Thoracic aorta (tissue), 2 donors: Measurements from ENCODE around the gene GALNT4. TPM values are rescaled to one million over a fixed set of nuclear protein-coding genes. Genes with fewer than 3 reads are reported as not detected.

Experiments
- ATAC-seq: fragments of 150-250 bp; one replicate; pipeline ENCODE4 v1.8.0; 2017; ENCODE audit warnings: low read depth; ENCODE audit not compliant: insufficient number of reproducible peaks, low FRiP score
- DNase-seq: peaks from one replicate; pipeline ENCODE4 v3.0.0-alpha.2; 2020; ENCODE audit warnings: low spot score
- H3K27ac ChIP-seq, 2 donors: fragments of 200-600 bp; sonication (generic); 1 replicate in 1 of 2; 2 replicates in 1 of 2; pipeline ENCODE4 v1.5.1; 2016; ENCODE audit warnings: mild to moderate bottlenecking in 2 of 2, moderate library complexity in 2 of 2
- H3K27me3 ChIP-seq: fragments of 200-600 bp; sonication (generic); replicated peaks from 2 replicates; pipeline ENCODE4 v1.6.0; 2016; ENCODE audit warnings: mild to moderate bottlenecking; ENCODE audit not compliant: insufficient read depth
- H3K36me3 ChIP-seq: fragments of 200-600 bp; sonication (generic); one replicate; pipeline ENCODE4 v1.5.1; 2016
- H3K4me1 ChIP-seq, 2 donors: fragments of 200-600 bp; sonication (generic); 1 replicate in 1 of 2; 2 replicates in 1 of 2; pipeline versions ENCODE4 v1.5.1 to v1.6.0; 2016; ENCODE audit warnings: low read depth in 2 of 2, mild to moderate bottlenecking in 1 of 2; ENCODE audit not compliant: control insufficient read depth in 1 of 2
- H3K4me3 ChIP-seq: fragments of 200-600 bp; sonication (generic); 2 replicates; pipeline ENCODE4 v1.5.1; 2016; ENCODE audit warnings: mild to moderate bottlenecking
- H3K9me3 ChIP-seq: fragments of 200-600 bp; sonication (generic); 2 replicates; pipeline ENCODE4 v1.5.1; 2016
- CTCF ChIP-seq: fragments of 200-600 bp; sonication (generic); IDR thresholded peaks from one replicate; pipeline ENCODE4 v1.5.1; 2019; ENCODE audit warnings: antibody characterized with exemption
- total RNA-seq, 2 donors: library from RNA; depleted of rRNA; stranded (reverse); fragments of >200 nt; gene quantifications; one replicate each; pipeline versions ENCODE4 v1.1.0 to v1.2.3, GENCODE V29; 2016

GALNT4 gene
- 10 to 100 TPM in 1 of 2 donors, 1 to 10 TPM in 1; 6.9 to 14.3 TPM for total RNA-seq

DNA sequence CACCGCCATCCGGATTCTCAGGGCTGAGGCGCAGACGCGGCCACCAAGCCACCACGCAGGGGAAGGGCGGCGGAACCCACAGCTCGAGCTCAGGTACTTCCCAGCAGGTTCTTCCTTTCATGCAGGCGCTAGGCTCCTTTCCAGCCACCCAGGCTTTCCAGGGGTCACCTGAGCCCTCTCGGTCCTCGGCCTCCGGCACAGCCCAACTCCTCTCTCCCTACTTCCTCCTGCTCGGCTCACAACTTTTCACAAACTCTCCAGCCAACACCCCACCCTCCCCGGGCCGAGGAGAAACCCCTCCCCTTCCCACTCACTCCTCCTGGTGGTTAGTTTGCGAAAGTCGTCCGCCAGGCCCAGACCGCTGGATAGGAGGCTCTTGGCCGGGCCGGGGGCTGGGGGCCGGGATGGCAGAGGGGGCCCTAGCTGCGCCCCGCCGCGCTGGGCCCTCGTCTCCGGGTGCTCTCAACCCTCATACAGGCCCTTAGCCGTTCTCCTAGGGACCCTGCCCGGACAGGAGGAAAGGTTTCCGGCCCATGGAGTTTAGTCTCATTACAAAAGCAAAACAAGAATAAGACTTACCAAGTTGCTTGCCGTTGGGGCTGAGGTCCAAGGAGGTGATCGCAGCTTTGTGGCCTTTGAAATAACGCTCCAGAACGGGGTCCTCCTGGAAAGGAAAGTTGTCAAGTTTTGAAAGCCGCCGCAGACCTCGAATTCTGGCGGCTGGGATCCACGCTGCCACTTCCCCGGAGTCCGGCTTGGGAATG lies at the start of gene GALNT4:
GALNT4 (minus strand) TSS at position 256 of the 764 bp plus-strand sequence; CDS start at position 9, 247 bp downstream.
- TF ChIP-seq CTCF: peak; percentile 80
- ATAC-seq (peak; percentile 88), DNase-seq (peak; percentile 56)
- Histone ChIP-seq H3K4me3 (peak within 1 kb of the TSS; percentile 81), H3K36me3 (no peaks in the 10 kb centered on the region), H3K4me1 (peaks cover 33 to 43% of the 10 kb centered on the region in 2 donors), H3K27ac (peak within 1 kb of the TSS; percentile 89 to 96), H3K9me3 (no peaks in the 10 kb centered on the region), H3K27me3 (no peaks in the 10 kb centered on the region)

GRCh38 chr12:89573051-89573810 lies 48.6 kb upstream of the GALNT4 start:
- Histone ChIP-seq H3K9me3 (no peaks in the 10 kb centered on the region), H3K36me3 (no peaks in the 10 kb centered on the region), H3K27me3 (no peaks in the 10 kb centered on the region), H3K4me3 (no peak overlapping the region), H3K4me1 (no peaks in the 10 kb centered on the region), H3K27ac (no peak overlapping the region)
- no peak for TF ChIP-seq CTCF
- no peak for DNase-seq
- ATAC-seq: no peak

DNA sequence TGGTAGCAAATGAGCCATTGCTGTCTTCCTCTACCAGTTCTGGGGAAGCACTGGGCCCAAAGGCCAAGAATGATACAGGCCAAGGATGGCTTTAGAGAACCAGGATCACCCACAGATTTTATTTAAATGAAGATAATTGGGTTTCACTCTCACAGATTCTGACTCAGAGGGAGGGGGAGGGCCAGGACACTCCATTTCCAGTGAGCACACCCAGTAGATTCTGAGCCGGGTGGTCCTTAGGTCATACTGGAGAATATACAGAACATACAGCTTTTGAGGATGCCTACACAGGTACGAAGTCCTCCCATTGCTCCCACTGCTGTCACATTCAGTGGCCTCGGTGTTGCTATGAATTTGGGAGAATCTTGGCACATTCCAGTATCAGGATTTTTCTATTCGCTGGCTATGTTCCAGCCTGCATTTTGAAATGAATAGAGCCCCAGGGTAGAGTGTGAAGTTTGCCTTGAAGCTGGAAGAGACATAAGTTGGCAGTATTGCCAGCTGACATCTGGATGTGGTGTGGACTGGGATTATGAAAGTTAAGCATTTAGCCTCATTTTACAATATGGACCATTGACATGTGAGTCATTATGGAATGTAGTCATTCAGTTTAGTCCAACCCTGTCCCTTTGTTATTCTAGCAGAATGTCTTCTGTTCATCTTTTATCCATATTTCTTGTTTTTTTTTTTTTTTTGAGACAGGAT lies 47.0 kb upstream of the GALNT4 start:
- Histone ChIP-seq H3K27ac (no peak overlapping the region), H3K9me3 (no peaks in the 10 kb centered on the region), H3K4me3 (no peak overlapping the region), H3K4me1 (no peaks in the 10 kb centered on the region), H3K36me3 (no peaks in the 10 kb centered on the region), H3K27me3 (no peaks in the 10 kb centered on the region)
- DNase-seq: no peak
- ATAC-seq: no peak
- TF ChIP-seq CTCF: no peak

DNA sequence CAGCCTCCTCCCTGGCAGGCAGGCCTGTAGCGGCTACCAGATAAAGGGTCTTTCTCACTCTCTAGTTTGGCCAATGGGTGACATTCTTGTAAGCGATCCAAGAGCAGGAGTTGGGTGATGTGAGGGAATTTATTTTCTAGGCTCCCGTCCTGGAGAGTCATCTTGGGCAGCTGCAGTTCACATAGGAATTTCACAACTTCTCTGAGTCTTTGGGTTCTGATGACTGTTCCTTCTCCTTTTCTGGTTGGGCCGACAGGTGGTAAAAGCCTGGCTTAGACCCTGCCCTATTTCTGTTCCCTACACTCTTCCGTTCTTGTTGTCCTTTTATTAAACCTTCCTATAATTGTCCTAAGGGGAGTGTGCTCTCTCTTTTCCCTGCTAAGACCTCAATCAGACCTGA lies 43.9 kb upstream of the GALNT4 start:
- no peak for TF ChIP-seq CTCF
- no peak for ATAC-seq
- Histone ChIP-seq H3K9me3 (no peaks in the 10 kb centered on the region), H3K4me1 (no peaks in the 10 kb centered on the region), H3K27ac (no peak overlapping the region), H3K36me3 (no peaks in the 10 kb centered on the region), H3K27me3 (no peaks in the 10 kb centered on the region), H3K4me3 (no peak overlapping the region)
- DNase-seq: no peak
